ENCODE results near the gene TLR9. TPM values are rescaled to one million over a fixed set of nuclear protein-coding genes. Genes with fewer than 3 reads are reported as not detected.

TLR9 gene
- polyA plus RNA-seq, 1 of the 3 experiments (the other 2 are of a cell fraction), result 0.12 TPM

- H3K9me3 ChIP-seq, result no peaks in the 10 kb centered on the region
- no peak overlapping the region for H3K4me2 ChIP-seq
- H3F3A ChIP-seq (replicated peaks; ENCODE audit: insufficient read depth), result peaks cover 14% of the 10 kb centered on the region
- ChIA-PET POLR2A (interaction anchor here (1.2 kb wide), 1 partner anchor 21 kb away, joined by 4 read pairs; the partner anchor contains the start of gene WDR82), CTCF (interaction anchor here (0.9 to 2.6 kb wide), 3 partner anchors 9 to 81 kb away, joined by 3 to 8 read pairs (median 6); no protein-coding TSS in a partner anchor)
- H3K27ac ChIP-seq (ENCODE audit: low read depth in 2 of 2, low read length in 1 of 2), result no peak overlapping the region
- H3K9ac ChIP-seq, result no peak overlapping the region
- peaks cover 57% of the 10 kb centered on the region for H3K79me2 ChIP-seq (ENCODE audit: insufficient read depth)
- no peak overlapping the region for H3K4me3 ChIP-seq (ENCODE audit: low read depth in 2 of 2, low read length in 1 of 2)
- no peaks in the 10 kb centered on the region for H3K27me3 ChIP-seq (ENCODE audit: insufficient read depth)
- H3K36me3 ChIP-seq (replicated peaks in 1 of 2; ENCODE audit: control insufficient read depth in 1 of 2, insufficient read depth in 2 of 2, low read length in 1 of 2), result peaks cover 81 to 85% of the 10 kb centered on the region in 2 experiments
- WGBS (ENCODE audit: low lambda C conversion rate), result 92% methylated on average over 4 of the region's 4 CpGs
- H4K20me1 ChIP-seq (ENCODE audit: insufficient read depth), result peaks cover 11% of the 10 kb centered on the region; the same call in 1 of the 2 replicates
- TF ChIP-seq FOXJ3 (CRISPR knock-in tag; IDR thresholded peaks at IDR 0.05) (no peak), PBX3 (IDR thresholded peaks at IDR 0.05) (no peak), MXI1 (IDR thresholded peaks at IDR 0.05; ENCODE audit: low read depth, low read length) (no peak), IRF3 (IDR thresholded peaks at IDR 0.05; ENCODE audit: low read depth, low read length) (no peak), SIN3A (IDR thresholded peaks at IDR 0.05; ENCODE audit: borderline replicate concordance, low read depth, low read length) (no peak), USF1 (IDR thresholded peaks at IDR 0.05; ENCODE audit: borderline replicate concordance, low read depth) (no peak), NRF1 (IDR thresholded peaks at IDR 0.05; ENCODE audit: low read depth, low read length) (no peak), NFIC (IDR thresholded peaks at IDR 0.05; ENCODE audit: borderline replicate concordance) (no peak), TAF1 (IDR thresholded peaks at IDR 0.05; ENCODE audit: borderline replicate concordance, low read depth, low read length) (no peak), ELF1 (IDR thresholded peaks at IDR 0.05) (no peak), YY1 (IDR thresholded peaks at IDR 0.05; ENCODE audit: low read depth) (no peak)
- no peaks in the 10 kb centered on the region for H3K9me2 ChIP-seq
- no peak for DNase-seq
- no peaks in the 10 kb centered on the region for H3K4me1 ChIP-seq (ENCODE audit: control insufficient read depth in 1 of 2, insufficient read depth in 2 of 2, low read depth in 1 of 2, low read length in 1 of 2)
- H2AFZ ChIP-seq (ENCODE audit: low read depth), result no peak overlapping the region
Measured at GRCh38 chr3:52257911-52258310, 32.5 kb upstream of the TLR9 start.

DNA sequence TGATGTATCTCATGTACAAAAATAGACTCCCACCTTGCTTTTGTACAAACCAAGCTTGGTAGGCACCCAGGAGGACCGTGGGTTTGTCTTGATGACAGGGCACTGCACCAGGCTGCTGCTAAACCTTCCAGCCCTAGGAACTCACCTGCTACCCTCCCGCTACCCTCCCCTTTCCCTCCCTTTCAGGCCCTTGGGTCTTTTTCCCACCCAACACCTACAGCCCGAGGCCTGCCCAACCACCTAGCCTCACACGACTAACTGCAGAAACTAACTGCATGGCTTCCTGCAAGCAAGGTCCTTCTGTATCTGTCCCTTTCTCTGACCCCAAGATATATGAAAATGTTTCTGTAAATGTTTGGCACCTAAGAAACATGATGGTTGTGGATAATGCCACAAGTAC, 31.2 kb upstream of the TLR9 start:
- Histone ChIP-seq H3K4me3 (ENCODE audit: low read depth in 2 of 2, low read length in 1 of 2) (no peak overlapping the region), H3K27me3 (ENCODE audit: insufficient read depth) (no peaks in the 10 kb centered on the region), H3K4me2 (no peak overlapping the region), H3F3A (replicated peaks; ENCODE audit: insufficient read depth) (peaks cover 14% of the 10 kb centered on the region), H3K27ac (ENCODE audit: low read depth in 2 of 2, low read length in 1 of 2) (no peak overlapping the region), H4K20me1 (ENCODE audit: insufficient read depth) (peaks cover under 1% of the 10 kb centered on the region; the same call in 1 of the 2 replicates), H3K4me1 (ENCODE audit: control insufficient read depth in 1 of 2, insufficient read depth in 2 of 2, low read depth in 1 of 2, low read length in 1 of 2) (no peaks in the 10 kb centered on the region), H3K9me3 (no peaks in the 10 kb centered on the region), H3K79me2 (ENCODE audit: insufficient read depth) (peaks cover 48% of the 10 kb centered on the region), H3K36me3 (replicated peaks in 1 of 2; ENCODE audit: control insufficient read depth in 1 of 2, insufficient read depth in 2 of 2, low read length in 1 of 2) (peaks cover 69 to 77% of the 10 kb centered on the region in 2 experiments), H3K9me2 (no peaks in the 10 kb centered on the region), H2AFZ (ENCODE audit: low read depth) (no peak overlapping the region), H3K9ac (no peak overlapping the region)
- DNase-seq, result no peak
- POLR2A ChIA-PET, result no interaction called here
- CTCF ChIA-PET, result no interaction called here
- TF ChIP-seq NFIC (IDR thresholded peaks at IDR 0.05; ENCODE audit: borderline replicate concordance) (no peak), CHD2 (IDR thresholded peaks at IDR 0.05; ENCODE audit: low read length, partially characterized antibody) (no peak), EZH2phosphoT487 (IDR thresholded peaks at IDR 0.05; ENCODE audit: borderline replicate concordance, low read depth) (no peak), EP300 (IDR thresholded peaks at IDR 0.05; ENCODE audit: borderline replicate concordance in 1 of 2, low read depth in 1 of 2, low read length in 1 of 2) (no peak), NRF1 (IDR thresholded peaks at IDR 0.05; ENCODE audit: low read depth, low read length) (no peak), POLR2AphosphoS5 (IDR thresholded peaks at IDR 0.05; ENCODE audit: low read depth, low read length) (no peak), SIN3A (IDR thresholded peaks at IDR 0.05; ENCODE audit: borderline replicate concordance, low read depth, low read length) (no peak), RCOR1 (IDR thresholded peaks at IDR 0.05; ENCODE audit: low read length) (no peak), ELF1 (IDR thresholded peaks at IDR 0.05) (no peak), JUND (IDR thresholded peaks at IDR 0.05) (no peak), RXRA (IDR thresholded peaks at IDR 0.05; ENCODE audit: borderline replicate concordance, low read depth) (no peak), MXI1 (IDR thresholded peaks at IDR 0.05; ENCODE audit: low read depth, low read length) (no peak), REST (IDR thresholded peaks at IDR 0.05; ENCODE audit: low read depth, low read length) (no peak), TAF1 (IDR thresholded peaks at IDR 0.05; ENCODE audit: borderline replicate concordance, low read depth, low read length) (no peak), FOXM1 (IDR thresholded peaks at IDR 0.05; ENCODE audit: low read depth) (no peak), TEAD4 (IDR thresholded peaks at IDR 0.05; ENCODE audit: borderline replicate concordance, insufficient read depth) (no peak)
- TF ChIP-seq, protein P1, sequence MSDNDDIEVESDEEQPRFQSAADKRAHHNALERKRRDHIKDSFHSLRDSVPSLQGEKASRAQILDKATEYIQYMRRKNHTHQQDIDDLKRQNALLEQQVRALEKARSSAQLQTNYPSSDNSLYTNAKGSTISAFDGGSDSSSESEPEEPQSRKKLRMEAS (IDR thresholded peaks at IDR 0.05; ENCODE audit: low read depth), result no peak
- WGBS (ENCODE audit: low lambda C conversion rate), result 99% methylated on average over 4 of the region's 4 CpGs
